AG09309 (cell line): ENCODE data around the gene NAMPT.
A peak's percentile ranks its signal among the peaks of the same experiment; 100 is the strongest.
"Not testable (repeated sequence)": the region's sequence is repeated elsewhere in the genome, so short reads cannot be mapped to it uniquely, and the experiment has no call there.

ENCODE experiments used
- DNase-seq: peaks from one replicate; pipeline ENCODE4 v3.0.0-alpha.2; 2010; ENCODE audit warnings: low read depth
- H3K4me3 ChIP-seq: 2 replicates; pipeline ENCODE4 v1.5.1; 2011; ENCODE audit warnings: mild to moderate bottlenecking, low read depth, low read length, moderate library complexity; ENCODE audit not compliant: control insufficient read depth
- TF ChIP-seq, protein P1 (sequence below): IDR thresholded peaks from 2 replicates; pipeline ENCODE4 v1.5.1; 2011; ENCODE audit warnings: mild to moderate bottlenecking, low read depth, low read length, inconsistent platforms; ENCODE audit not compliant: insufficient read depth, control insufficient read depth; ENCODE audit errors: missing control alignments

NAMPT gene

GRCh38 chr7:106305732-106306131 is 20.9 kb upstream of the NAMPT start:
- no peak for DNase-seq
- no peak overlapping the region for H3K4me3 ChIP-seq
- TF ChIP-seq, protein P1, sequence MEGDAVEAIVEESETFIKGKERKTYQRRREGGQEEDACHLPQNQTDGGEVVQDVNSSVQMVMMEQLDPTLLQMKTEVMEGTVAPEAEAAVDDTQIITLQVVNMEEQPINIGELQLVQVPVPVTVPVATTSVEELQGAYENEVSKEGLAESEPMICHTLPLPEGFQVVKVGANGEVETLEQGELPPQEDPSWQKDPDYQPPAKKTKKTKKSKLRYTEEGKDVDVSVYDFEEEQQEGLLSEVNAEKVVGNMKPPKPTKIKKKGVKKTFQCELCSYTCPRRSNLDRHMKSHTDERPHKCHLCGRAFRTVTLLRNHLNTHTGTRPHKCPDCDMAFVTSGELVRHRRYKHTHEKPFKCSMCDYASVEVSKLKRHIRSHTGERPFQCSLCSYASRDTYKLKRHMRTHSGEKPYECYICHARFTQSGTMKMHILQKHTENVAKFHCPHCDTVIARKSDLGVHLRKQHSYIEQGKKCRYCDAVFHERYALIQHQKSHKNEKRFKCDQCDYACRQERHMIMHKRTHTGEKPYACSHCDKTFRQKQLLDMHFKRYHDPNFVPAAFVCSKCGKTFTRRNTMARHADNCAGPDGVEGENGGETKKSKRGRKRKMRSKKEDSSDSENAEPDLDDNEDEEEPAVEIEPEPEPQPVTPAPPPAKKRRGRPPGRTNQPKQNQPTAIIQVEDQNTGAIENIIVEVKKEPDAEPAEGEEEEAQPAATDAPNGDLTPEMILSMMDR = no peak

DNA sequence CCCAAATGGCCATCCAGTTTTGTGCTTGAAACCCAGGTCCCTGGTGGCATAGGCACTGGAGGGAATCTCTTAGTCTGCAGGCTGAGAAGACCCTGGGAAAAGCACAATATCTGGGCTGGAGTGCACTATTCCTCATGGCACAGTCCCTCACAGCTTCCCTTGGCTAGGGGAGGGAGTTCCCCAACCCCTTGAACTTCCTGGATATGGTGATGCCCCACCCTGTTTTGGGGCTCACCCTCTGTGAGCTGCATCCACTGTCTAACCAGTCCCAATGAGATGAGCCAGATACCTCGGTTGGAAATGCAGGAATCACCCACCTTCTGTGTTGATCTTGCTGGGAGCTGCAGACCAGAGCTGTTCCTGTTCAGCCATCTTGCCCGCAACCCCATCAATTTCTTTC is 19.8 kb upstream of the NAMPT start:
- no peak for DNase-seq
- H3K4me3 ChIP-seq = no peak overlapping the region
- TF ChIP-seq, protein P1 = no peak

- not testable (repeated sequence) for H3K4me3 ChIP-seq, DNase-seq
These were observed 13.8 kb upstream of the NAMPT start for GRCh38 chr7:106298631-106299030.

DNA sequence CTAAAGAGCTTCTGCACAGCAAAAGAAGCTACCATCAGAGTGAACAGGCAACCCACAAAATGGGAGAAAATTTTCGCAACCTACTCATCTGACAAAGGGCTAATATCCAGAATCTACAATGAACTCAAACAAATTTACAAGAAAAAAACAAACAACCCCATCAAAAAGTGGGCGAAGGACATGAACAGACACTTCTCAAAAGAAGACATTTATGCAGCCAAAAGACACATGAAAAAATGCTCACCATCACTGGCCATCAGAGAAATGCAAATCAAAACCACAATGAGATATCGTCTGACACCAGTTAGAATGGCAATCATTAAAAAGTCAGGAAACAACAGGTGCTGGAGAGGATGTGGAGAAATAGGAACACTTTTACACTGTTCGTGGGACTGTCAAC is 13.4 kb upstream of the NAMPT start:
- not testable (repeated sequence) for DNase-seq, H3K4me3 ChIP-seq

- TF ChIP-seq, protein P1 = peak; percentile 7
These were observed 9.6 kb upstream of the NAMPT start for GRCh38 chr7:106294334-106294733.

DNA sequence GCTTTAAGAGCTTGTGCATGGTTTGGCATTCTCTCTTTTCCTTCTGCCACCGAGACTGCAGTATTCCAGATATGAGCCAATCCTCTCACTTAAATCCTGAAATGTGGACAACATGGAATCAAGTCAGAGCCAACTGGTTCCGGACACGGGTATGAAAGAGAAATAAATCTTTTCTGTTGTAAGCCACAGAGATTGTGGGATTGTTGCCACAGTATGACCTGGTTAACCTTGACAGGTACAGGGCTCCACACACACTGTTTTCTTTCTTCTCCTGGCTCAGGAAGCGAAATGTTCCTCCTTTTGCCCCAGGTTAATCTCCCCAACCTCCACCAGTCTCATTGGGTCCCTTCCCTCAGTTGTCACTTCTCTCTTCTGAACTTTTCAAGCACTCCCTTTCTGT is 6.5 kb upstream of the NAMPT start:
- no peak overlapping the region for H3K4me3 ChIP-seq
- TF ChIP-seq, protein P1 = no peak
- DNase-seq = no peak

More at GRCh38 chr7:106294334-106294733, 9.6 kb upstream of the NAMPT start:
- no peak overlapping the region for H3K4me3 ChIP-seq
- no peak for DNase-seq

GRCh38 chr7:106290319-106290718 is 5.5 kb upstream of the NAMPT start:
- TF ChIP-seq, protein P1 = no peak
- no peak overlapping the region for H3K4me3 ChIP-seq
- no peak for DNase-seq

DNA sequence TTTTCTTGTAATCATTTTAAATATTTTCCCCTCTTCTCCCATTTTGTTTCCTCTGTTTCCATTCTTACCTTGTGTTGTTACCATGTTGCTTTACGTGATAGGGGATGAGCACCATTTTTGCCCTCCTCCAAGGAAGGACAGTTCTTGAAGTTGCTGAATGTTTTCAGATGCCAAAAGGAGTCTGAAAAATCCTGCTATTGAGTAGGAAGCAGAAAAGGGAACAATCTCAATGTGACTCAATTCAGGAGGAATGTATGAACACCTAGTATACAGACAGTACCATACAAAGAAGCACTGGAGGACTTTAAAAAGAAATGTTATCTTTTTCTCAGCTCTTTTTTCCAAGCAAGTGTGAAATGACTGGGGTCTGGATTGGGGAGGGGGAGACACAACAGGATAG is 5.1 kb upstream of the NAMPT start:
- TF ChIP-seq, protein P1 = no peak
- no peak overlapping the region for H3K4me3 ChIP-seq
- no peak for DNase-seq
